Astrocyte (in vitro differentiated cells and primary cell): ENCODE measurements around the gene NBL1.

Source experiments
- CTCF ChIP-seq: IDR thresholded peaks from 2 replicates; pipeline ENCODE4 v1.5.1; 2011; ENCODE audit warnings: low read depth, mild to moderate bottlenecking, inconsistent platforms, low read length, moderate library complexity; ENCODE audit not compliant: insufficient read depth
- EZH2 ChIP-seq: IDR thresholded peaks from 2 replicates; pipeline ENCODE4 v1.6.1; 2012; ENCODE audit warnings: mild to moderate bottlenecking, low read length, inconsistent platforms; ENCODE audit not compliant: insufficient read depth

DNA sequence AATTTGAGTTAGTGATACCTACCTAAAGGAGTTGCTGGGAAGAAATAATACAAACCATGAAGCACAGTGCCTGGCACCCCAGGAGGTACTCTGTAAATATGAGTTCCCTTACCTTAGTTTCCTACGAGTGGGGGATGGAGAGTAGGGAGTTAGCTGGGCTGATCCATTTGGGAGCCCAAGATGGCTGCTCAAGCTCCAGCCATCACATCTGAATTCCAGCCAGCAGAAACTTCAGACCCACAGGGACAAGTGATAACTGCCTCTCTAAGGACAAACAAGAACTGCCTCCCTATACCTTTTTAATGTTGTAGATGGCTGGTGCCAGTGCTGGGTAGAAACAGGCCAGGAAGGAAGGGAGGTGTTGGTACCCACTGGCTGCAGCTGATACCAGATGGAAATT, 43.3 kb downstream of the NBL1 start:
- no peak for TF ChIP-seq CTCF
- no peak for TF ChIP-seq EZH2
